Sciatic nerve (tissue), 2 donors: Measurements from ENCODE around the gene UXT. TPM values are rescaled to one million over a fixed set of nuclear protein-coding genes. Genes with fewer than 3 reads are reported as not detected.
A peak's percentile ranks its signal among the peaks of the same experiment; 100 is the strongest.
"Not testable (repeated sequence)": the region's sequence is repeated elsewhere in the genome, so short reads cannot be mapped to it uniquely, and the experiment has no call there.

Source experiments
- ATAC-seq: fragments of 200-7000 bp; cut with Tn5 transposase; one replicate; pipeline ENCODE4 v1.9.1; 2020; ENCODE audit warnings: mild to moderate bottlenecking, moderate library complexity
- DNase-seq: peaks from one replicate; pipeline ENCODE4 v3.0.0-alpha.2; 2020; ENCODE audit warnings: low spot score
- intact Hi-C: fragments of 100-400 bp; cut with DNase I; formaldehyde crosslinking; loops from one replicate; pipeline ENCODE4 v1.14.2; 2022
- total RNA-seq: library from RNA; stranded (reverse); fragmentation: NEBNext Ultra II Directional; extraction: Animal tissue kit (Norgen Biotek cat#: 25700); gene quantifications from one replicate; pipeline ENCODE4 v1.2.1, GENCODE V29; 2021
- donor health status: DM: no; HTN: no; CAD: no.
- donor health status: DM: no; HTN: no; CAD: no.

UXT gene
- 65.3 TPM for total RNA-seq

- peak; percentile 97 for ATAC-seq
- intact Hi-C loops = no loop called here
- peak; percentile 95 for DNase-seq
These were observed at the start of gene UXT for GRCh38 chrX:47658684-47659420. TSS of gene UXT (minus strand) at chrX:47659180. CDS start at chrX:47658927, 253 bp downstream.

GRCh38 chrX:47707031-47707780 is 48.2 kb upstream of the UXT start:
- no peak for ATAC-seq
- DNase-seq = no peak
- intact Hi-C loops = no loop called here

- no peak for ATAC-seq
- no peak for DNase-seq
- intact Hi-C loops = no loop called here
These were observed 47.6 kb upstream of the UXT start for GRCh38 chrX:47706575-47706974.

GRCh38 chrX:47704736-47705135 is 45.8 kb upstream of the UXT start:
- intact Hi-C loops = no loop called here
- no peak for DNase-seq
- no peak for ATAC-seq

GRCh38 chrX:47697181-47697580 is 38.2 kb upstream of the UXT start:
- ATAC-seq (no peak), DNase-seq (no peak)
- intact Hi-C loops = no loop called here

GRCh38 chrX:47690175-47690574 is 31.2 kb upstream of the UXT start:
- ATAC-seq (no peak), DNase-seq (no peak)
- intact Hi-C loops = no loop called here

- DNase-seq = no peak
- intact Hi-C loops = no loop called here
- ATAC-seq = no peak
These were observed 28.3 kb upstream of the UXT start for GRCh38 chrX:47687263-47687662.

- intact Hi-C loops = no loop called here
- no peak for DNase-seq
- no peak for ATAC-seq
These were observed 24.8 kb upstream of the UXT start for GRCh38 chrX:47683829-47684205.

- ATAC-seq (no peak), DNase-seq (no peak)
- intact Hi-C loops = no loop called here
These were observed 24.3 kb upstream of the UXT start for GRCh38 chrX:47683184-47683828.

- ATAC-seq, DNase-seq, intact Hi-C loops: not testable (repeated sequence)
These were observed 17.2 kb upstream of the UXT start for GRCh38 chrX:47675959-47676859.

GRCh38 chrX:47674776-47675175 is 15.8 kb upstream of the UXT start:
- ATAC-seq (no peak), DNase-seq (no peak)
- intact Hi-C loops = no loop called here

- intact Hi-C loops, DNase-seq, ATAC-seq: not testable (repeated sequence)
These were observed 6.8 kb upstream of the UXT start for GRCh38 chrX:47665797-47666196.

GRCh38 chrX:47664737-47665136 is 5.8 kb upstream of the UXT start:
- DNase-seq = no peak
- intact Hi-C loops = no loop called here

GRCh38 chrX:47662144-47662657 is 3.2 kb upstream of the UXT start:
- intact Hi-C loops = no loop called here
- ATAC-seq (no peak), DNase-seq (no peak)

More at GRCh38 chrX:47664737-47665136, 5.8 kb upstream of the UXT start:
- no peak for ATAC-seq

- intact Hi-C loops = no loop called here
- ATAC-seq (no peak), DNase-seq (no peak)
These were observed 2.6 kb upstream of the UXT start for GRCh38 chrX:47661539-47661938.

GRCh38 chrX:47659421-47659726 is 394 bp upstream of the UXT start:
- ATAC-seq (no peak), DNase-seq (no peak)
- intact Hi-C loops = no loop called here

GRCh38 chrX:47658301-47658683 is 688 bp downstream of the UXT start:
- ATAC-seq = no peak
- no peak for DNase-seq
- intact Hi-C loops = no loop called here

- no peak for DNase-seq
- ATAC-seq = peak; percentile 10
- intact Hi-C loops = no loop called here
These were observed 7.7 kb downstream of the UXT start for GRCh38 chrX:47651043-47651905.
